Measurements from ENCODE around the gene RNF111. TPM values are rescaled to one million over a fixed set of nuclear protein-coding genes. Genes with fewer than 3 reads are reported as not detected.

The RNF111 gene
- total RNA-seq, 4 donors from 2014 or later: 14.5 to 18.4 (median 15.8) TPM

GRCh38 chr15:59131456-59131855 is 144.0 kb downstream of the RNF111 start:
- no peaks in the 10 kb centered on the region for H3K4me1 ChIP-seq
- in situ Hi-C loops (cut with MboI; ENCODE audit: low sequenced_read_pairs in 4 of 4): no loop called here

GRCh38 chr15:59131969-59132562 is 144.6 kb downstream of the RNF111 start:
- ATAC-seq: no peak
- H3K4me1 ChIP-seq: no peaks in the 10 kb centered on the region
- intact Hi-C loops (cut with DNase I; ENCODE audit: low total_unique reads) (no loop called here), in situ Hi-C loops (cut with MboI; ENCODE audit: low sequenced_read_pairs in 4 of 4) (no loop called here)
- no peak overlapping the region for H3K4me3 ChIP-seq
- no peak overlapping the region for H3K27ac ChIP-seq
- TF ChIP-seq CTCF (IDR thresholded peaks at IDR 0.05 in 4 of 5, conservative IDR thresholded peaks at IDR 0.05 in 1 of 5) (no peak), POLR2A (IDR thresholded peaks at IDR 0.05) (no peak)
- H3K36me3 ChIP-seq: peaks cover 0 to 28% of the 10 kb centered on the region in 2 donors
- H3K27me3 ChIP-seq: no peaks in the 10 kb centered on the region
- no peak for DNase-seq
- H3K9me3 ChIP-seq: no peaks in the 10 kb centered on the region

More at GRCh38 chr15:59131456-59131855, 144.0 kb downstream of the RNF111 start:
- TF ChIP-seq CTCF (IDR thresholded peaks at IDR 0.05 in 4 of 5, conservative IDR thresholded peaks at IDR 0.05 in 1 of 5) (no peak), POLR2A (IDR thresholded peaks at IDR 0.05) (no peak)
- intact Hi-C loops (cut with DNase I; ENCODE audit: low total_unique reads): no loop called here
- Histone ChIP-seq H3K27ac (no peak overlapping the region), H3K27me3 (no peaks in the 10 kb centered on the region), H3K4me3 (no peak overlapping the region), H3K36me3 (peaks cover 0 to 22% of the 10 kb centered on the region in 2 donors), H3K9me3 (no peaks in the 10 kb centered on the region)
- no peak for DNase-seq
- no peak for ATAC-seq

GRCh38 chr15:59133929-59134427 is 146.5 kb downstream of the RNF111 start:
- Histone ChIP-seq H3K27me3 (no peaks in the 10 kb centered on the region), H3K36me3 (peaks cover 0 to 39% of the 10 kb centered on the region in 2 donors)
- no peak for TF ChIP-seq CTCF (IDR thresholded peaks at IDR 0.05 in 4 of 5, conservative IDR thresholded peaks at IDR 0.05 in 1 of 5)
- TF ChIP-seq POLR2A (IDR thresholded peaks at IDR 0.05): no peak

GRCh38 chr15:59137566-59137965 is 150.1 kb downstream of the RNF111 start:
- no peak for DNase-seq
- in situ Hi-C loops (cut with MboI; ENCODE audit: low sequenced_read_pairs in 4 of 4): no loop called here
- TF ChIP-seq POLR2A (IDR thresholded peaks at IDR 0.05): no peak
- no peak for TF ChIP-seq CTCF (IDR thresholded peaks at IDR 0.05 in 4 of 5, conservative IDR thresholded peaks at IDR 0.05 in 1 of 5)

More at GRCh38 chr15:59133929-59134427, 146.5 kb downstream of the RNF111 start:
- DNase-seq (no peak), ATAC-seq (no peak)
- intact Hi-C loops (cut with DNase I; ENCODE audit: low total_unique reads): no loop called here
- in situ Hi-C loops (cut with MboI; ENCODE audit: low sequenced_read_pairs in 4 of 4): no loop called here
- H3K4me3 ChIP-seq: no peak overlapping the region
- no peak overlapping the region for H3K27ac ChIP-seq
- H3K4me1 ChIP-seq: no peaks in the 10 kb centered on the region
- no peaks in the 10 kb centered on the region for H3K9me3 ChIP-seq

More at GRCh38 chr15:59137566-59137965, 150.1 kb downstream of the RNF111 start:
- H3K9me3 ChIP-seq: no peaks in the 10 kb centered on the region
- no peaks in the 10 kb centered on the region for H3K27me3 ChIP-seq
- H3K4me3 ChIP-seq: no peak overlapping the region
- H3K36me3 ChIP-seq: peaks cover 0 to 39% of the 10 kb centered on the region in 2 donors
- ATAC-seq: no peak
- intact Hi-C loops (cut with DNase I; ENCODE audit: low total_unique reads): no loop called here
- H3K27ac ChIP-seq: no peak overlapping the region
- H3K4me1 ChIP-seq: no peaks in the 10 kb centered on the region
